Esophagus muscularis mucosa (tissue), 4 donors: ENCODE measurements around the gene SPTLC2.

Source experiments
- CTCF ChIP-seq, 3 experiments: fragments of 200-600 bp in 2 of 3; fragments of 450-650 bp in 1 of 3; sonication (generic) in 2 of 3; IDR thresholded peaks; one replicate each; pipeline ENCODE4 v1.5.1; 2017 to 2019; ENCODE audit warnings: antibody characterized with exemption in 3 of 3, mild to moderate bottlenecking in 2 of 3, moderate library complexity in 1 of 3
- EP300 ChIP-seq: sonication (generic); formaldehyde crosslinking; IDR thresholded peaks from one replicate; pipeline ENCODE4 v1.6.1; 2017; ENCODE audit warnings: antibody characterized with exemption
- POLR2A ChIP-seq: fragments of 450-650 bp; IDR thresholded peaks from one replicate; pipeline ENCODE4 v1.6.1; 2017; ENCODE audit warnings: antibody characterized with exemption, moderate library complexity, mild to moderate bottlenecking, low read depth
- POLR2AphosphoS5 ChIP-seq, 2 donors: sonication (generic); formaldehyde crosslinking; IDR thresholded peaks; one replicate each; pipeline ENCODE4 v1.6.1; 2017; ENCODE audit warnings: antibody characterized with exemption in 2 of 2

GRCh38 chr14:77547512-77548180 lies 68.8 kb downstream of the SPTLC2 start:
- TF ChIP-seq CTCF (IDR thresholded peaks at IDR 0.05) (no peak), POLR2A (no peak), POLR2AphosphoS5 (IDR thresholded peaks at IDR 0.05) (no peak), EP300 (no peak)
